DOHH2 (cell line): ENCODE measurements around the gene STAT5B.

ENCODE experiments used
- EZH2phosphoT487 ChIP-seq: fragments of 200-600 bp; sonication (generic); IDR thresholded peaks from 2 replicates; pipeline ENCODE4 v1.6.1; 2017; ENCODE audit warnings: borderline replicate concordance, mild to moderate bottlenecking, antibody characterized with exemption, low read length, moderate library complexity, mixed read lengths
- TF ChIP-seq, protein P1 (sequence below): fragments of 200-600 bp; sonication (generic); IDR thresholded peaks from one replicate; pipeline ENCODE4 v1.5.1; 2014; ENCODE audit warnings: antibody characterized with exemption, mild to moderate bottlenecking, low read depth, low read length; ENCODE audit not compliant: poor library complexity, severe bottlenecking

DNA sequence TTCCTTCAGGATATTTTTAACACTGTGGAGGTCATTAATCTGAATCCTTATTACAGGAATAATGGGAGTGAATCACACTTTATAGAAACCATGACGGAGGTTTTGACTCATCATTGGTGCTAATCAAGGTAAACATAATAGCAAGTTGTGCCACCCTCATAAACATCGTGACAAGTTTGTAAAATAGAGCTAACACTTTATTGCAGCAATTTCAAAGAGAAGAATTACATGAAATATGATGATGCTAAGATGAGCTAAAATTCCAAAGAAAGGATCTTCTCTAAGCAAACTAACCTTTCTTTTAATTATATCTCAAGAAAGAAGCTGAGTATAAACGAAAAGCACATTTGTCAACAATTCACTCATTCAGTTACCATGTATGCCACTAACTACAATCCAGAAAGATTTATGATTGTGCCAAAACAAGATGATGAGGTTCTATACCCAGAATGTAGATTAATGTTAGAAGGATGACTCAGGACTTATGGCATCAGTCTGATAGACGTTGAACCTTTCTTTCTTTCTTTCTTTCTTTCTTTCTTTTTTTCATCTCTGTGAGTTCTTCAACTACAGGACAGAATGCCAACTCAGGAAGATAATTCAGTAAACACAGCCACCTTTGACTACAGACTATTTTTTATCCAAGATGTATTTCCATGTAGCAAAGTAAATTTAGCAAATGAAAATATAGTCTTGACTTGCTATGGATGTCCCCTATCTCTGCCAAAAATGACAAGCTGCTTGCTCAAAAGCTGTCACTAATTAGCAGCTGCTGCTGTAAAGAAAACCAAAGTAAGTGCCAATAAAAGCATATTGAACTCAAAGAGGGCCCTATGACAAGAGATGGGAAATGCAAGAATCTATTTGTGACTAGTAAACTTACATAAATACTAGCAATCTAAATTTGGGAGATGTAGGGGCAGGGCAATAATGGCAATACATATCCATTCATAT is 23.3 kb downstream of the STAT5B start:
- TF ChIP-seq, protein P1, sequence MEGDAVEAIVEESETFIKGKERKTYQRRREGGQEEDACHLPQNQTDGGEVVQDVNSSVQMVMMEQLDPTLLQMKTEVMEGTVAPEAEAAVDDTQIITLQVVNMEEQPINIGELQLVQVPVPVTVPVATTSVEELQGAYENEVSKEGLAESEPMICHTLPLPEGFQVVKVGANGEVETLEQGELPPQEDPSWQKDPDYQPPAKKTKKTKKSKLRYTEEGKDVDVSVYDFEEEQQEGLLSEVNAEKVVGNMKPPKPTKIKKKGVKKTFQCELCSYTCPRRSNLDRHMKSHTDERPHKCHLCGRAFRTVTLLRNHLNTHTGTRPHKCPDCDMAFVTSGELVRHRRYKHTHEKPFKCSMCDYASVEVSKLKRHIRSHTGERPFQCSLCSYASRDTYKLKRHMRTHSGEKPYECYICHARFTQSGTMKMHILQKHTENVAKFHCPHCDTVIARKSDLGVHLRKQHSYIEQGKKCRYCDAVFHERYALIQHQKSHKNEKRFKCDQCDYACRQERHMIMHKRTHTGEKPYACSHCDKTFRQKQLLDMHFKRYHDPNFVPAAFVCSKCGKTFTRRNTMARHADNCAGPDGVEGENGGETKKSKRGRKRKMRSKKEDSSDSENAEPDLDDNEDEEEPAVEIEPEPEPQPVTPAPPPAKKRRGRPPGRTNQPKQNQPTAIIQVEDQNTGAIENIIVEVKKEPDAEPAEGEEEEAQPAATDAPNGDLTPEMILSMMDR: no peak
- TF ChIP-seq EZH2phosphoT487: no peak
